Loucy (cell line): ENCODE data around the gene CORO2A.

Experiments
- CTCF ChIP-seq: fragments of 200-600 bp; sonication (generic); conservative IDR thresholded peaks from 2 replicates; pipeline ENCODE4 v1.5.1; 2014; ENCODE audit warnings: mild to moderate bottlenecking, antibody characterized with exemption, low read length
- EZH2phosphoT487 ChIP-seq: fragments of 200-600 bp; IDR thresholded peaks from 2 replicates; pipeline ENCODE4 v1.6.1; 2018; ENCODE audit warnings: antibody characterized with exemption, mild to moderate bottlenecking, moderate library complexity, borderline replicate concordance

GRCh38 chr9:98124637-98125426 lies 67.6 kb downstream of the CORO2A start:
- TF ChIP-seq CTCF (no peak), EZH2phosphoT487 (no peak)
